BE2C (cell line): ENCODE results near the gene DIP2C.

ENCODE experiments used
- DNase-seq: peaks from one replicate; pipeline ENCODE4 v3.0.0-alpha.2; 2020
- H3K27me3 ChIP-seq: fragments of 250-450 bp; sonication (Bioruptor Pico); 2 replicates; pipeline ENCODE4 v1.5.1; 2020; ENCODE audit warnings: mild to moderate bottlenecking
- H3K36me3 ChIP-seq: fragments of 250-450 bp; sonication (Bioruptor Pico); 2 replicates; pipeline ENCODE4 v1.5.1; 2020; ENCODE audit warnings: mild to moderate bottlenecking
- H3K4me1 ChIP-seq: fragments of 250-450 bp; sonication (Bioruptor Pico); 2 replicates; pipeline ENCODE4 v1.5.1; 2020
- H3K4me3 ChIP-seq: 2 replicates; pipeline ENCODE4 v1.5.1; 2011; ENCODE audit warnings: low read depth, low read length
- H3K9me3 ChIP-seq: fragments of 250-450 bp; sonication (Bioruptor Pico); 2 replicates; pipeline ENCODE4 v1.5.1; 2020
- TF ChIP-seq, protein P1 (sequence below): IDR thresholded peaks from 2 replicates; pipeline ENCODE4 v1.5.1; 2012; ENCODE audit warnings: mild to moderate bottlenecking, low read depth, low read length

The DIP2C gene

DNA sequence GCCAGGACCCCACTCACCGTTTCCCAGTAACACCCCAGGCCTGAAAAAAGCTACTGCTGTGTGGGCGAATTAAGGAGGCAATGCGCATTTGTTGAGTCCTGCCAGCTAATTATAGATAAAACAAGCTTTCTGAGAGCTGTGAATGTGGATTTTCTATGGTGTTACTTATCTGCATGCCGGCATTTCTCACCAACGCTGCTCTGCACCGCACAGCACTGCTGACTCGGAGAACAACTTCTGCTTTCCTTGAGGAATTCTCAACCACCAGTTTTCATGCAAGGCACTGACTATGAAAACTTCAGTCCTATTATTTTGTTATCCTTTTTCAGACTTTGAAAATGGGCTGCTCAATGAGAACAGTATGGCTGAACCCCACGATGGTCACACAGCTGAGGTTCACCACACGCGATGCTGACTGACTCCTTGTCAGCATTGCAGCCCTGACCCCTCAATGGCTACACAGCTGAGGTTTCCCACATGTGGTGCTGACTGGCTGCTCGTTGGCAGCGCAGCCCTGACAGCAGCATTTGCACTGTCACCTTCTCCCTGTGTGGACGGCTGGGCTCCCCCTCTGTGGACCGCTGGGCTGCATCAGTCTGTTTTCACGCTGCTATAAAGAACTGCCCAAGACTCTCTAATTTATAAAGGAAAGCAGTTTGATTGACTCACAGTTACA lies 190.6 kb downstream of the DIP2C start:
- Histone ChIP-seq H3K4me3 (no peak overlapping the region), H3K36me3 (no peaks in the 10 kb centered on the region), H3K9me3 (no peaks in the 10 kb centered on the region), H3K4me1 (no peaks in the 10 kb centered on the region), H3K27me3 (no peaks in the 10 kb centered on the region)
- no peak for DNase-seq
- TF ChIP-seq, protein P1, sequence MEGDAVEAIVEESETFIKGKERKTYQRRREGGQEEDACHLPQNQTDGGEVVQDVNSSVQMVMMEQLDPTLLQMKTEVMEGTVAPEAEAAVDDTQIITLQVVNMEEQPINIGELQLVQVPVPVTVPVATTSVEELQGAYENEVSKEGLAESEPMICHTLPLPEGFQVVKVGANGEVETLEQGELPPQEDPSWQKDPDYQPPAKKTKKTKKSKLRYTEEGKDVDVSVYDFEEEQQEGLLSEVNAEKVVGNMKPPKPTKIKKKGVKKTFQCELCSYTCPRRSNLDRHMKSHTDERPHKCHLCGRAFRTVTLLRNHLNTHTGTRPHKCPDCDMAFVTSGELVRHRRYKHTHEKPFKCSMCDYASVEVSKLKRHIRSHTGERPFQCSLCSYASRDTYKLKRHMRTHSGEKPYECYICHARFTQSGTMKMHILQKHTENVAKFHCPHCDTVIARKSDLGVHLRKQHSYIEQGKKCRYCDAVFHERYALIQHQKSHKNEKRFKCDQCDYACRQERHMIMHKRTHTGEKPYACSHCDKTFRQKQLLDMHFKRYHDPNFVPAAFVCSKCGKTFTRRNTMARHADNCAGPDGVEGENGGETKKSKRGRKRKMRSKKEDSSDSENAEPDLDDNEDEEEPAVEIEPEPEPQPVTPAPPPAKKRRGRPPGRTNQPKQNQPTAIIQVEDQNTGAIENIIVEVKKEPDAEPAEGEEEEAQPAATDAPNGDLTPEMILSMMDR = no peak

DNA sequence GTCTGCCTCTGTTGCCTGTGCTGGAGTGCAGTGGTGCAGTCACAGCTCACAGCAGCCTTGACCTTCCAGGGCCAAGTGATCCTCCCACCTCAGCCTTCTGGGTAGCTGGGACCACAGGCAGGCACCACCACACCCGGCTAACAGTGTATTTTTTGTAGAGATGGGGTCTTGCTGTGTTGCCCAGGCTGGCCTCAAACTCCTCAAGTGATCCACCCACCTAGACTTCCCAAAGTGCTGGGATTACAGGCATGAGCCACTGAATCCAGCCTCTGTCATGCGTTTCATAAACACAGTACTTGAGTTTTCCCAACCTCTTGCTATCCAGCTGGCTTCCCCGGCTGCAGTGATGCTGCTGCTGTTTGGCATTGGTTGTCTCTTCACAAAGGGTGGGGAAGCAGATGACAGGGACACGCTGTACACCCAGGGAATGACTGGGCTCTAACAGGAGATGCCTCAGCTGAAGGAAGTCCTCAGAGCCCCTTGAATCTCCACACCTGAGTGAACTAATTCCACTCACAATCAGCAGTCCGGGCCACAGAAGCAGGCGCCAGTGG lies 191.5 kb downstream of the DIP2C start:
- Histone ChIP-seq H3K9me3 (no peaks in the 10 kb centered on the region), H3K4me3 (no peak overlapping the region), H3K27me3 (no peaks in the 10 kb centered on the region), H3K4me1 (no peaks in the 10 kb centered on the region), H3K36me3 (no peaks in the 10 kb centered on the region)
- TF ChIP-seq, protein P1 = no peak
- no peak for DNase-seq

DNA sequence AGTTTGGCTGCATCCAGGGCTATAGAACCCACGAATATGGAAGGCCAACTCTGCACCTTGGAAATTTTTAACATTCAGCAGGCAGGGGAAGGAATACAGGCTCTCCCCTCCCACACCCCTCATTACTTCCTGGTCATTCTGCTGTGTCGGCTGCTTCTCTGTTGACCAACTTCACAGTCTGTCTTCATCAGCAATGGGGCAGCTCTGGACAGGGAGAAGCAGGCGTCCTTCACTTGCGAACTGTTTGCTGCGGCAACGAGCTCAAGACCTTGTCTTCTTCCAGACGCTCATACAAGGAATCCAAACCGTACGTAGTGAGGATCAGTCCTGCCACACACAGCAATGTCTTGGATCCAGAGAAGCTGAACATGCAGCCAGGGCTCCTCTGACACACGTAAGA lies 192.2 kb downstream of the DIP2C start:
- Histone ChIP-seq H3K9me3 (no peaks in the 10 kb centered on the region), H3K27me3 (no peaks in the 10 kb centered on the region), H3K36me3 (no peaks in the 10 kb centered on the region), H3K4me3 (no peak overlapping the region), H3K4me1 (no peaks in the 10 kb centered on the region)
- DNase-seq = no peak
- TF ChIP-seq, protein P1 = no peak

DNA sequence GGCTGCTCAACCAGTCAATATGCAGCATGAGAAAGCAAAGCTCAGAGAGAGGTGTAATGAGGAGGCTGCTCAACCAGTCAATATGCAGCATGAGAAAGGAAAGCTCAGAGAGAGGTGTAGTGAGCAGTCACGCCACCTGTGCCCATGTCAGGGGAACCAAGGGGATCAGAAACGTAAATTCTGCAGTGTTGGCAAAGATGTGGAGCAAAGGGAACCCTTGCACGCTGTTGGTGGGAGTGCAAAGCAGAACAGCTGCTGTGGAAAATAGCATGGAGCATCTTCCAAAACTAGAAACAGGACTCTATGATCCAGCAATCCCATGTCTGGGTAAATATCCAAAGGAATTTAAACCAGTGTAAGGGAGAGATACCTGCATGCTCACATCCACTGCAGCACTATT lies 194.9 kb downstream of the DIP2C start:
- Histone ChIP-seq H3K36me3 (no peaks in the 10 kb centered on the region), H3K4me1 (no peaks in the 10 kb centered on the region), H3K4me3 (no peak overlapping the region), H3K27me3 (no peaks in the 10 kb centered on the region), H3K9me3 (no peaks in the 10 kb centered on the region)
- no peak for DNase-seq
- TF ChIP-seq, protein P1 = no peak

DNA sequence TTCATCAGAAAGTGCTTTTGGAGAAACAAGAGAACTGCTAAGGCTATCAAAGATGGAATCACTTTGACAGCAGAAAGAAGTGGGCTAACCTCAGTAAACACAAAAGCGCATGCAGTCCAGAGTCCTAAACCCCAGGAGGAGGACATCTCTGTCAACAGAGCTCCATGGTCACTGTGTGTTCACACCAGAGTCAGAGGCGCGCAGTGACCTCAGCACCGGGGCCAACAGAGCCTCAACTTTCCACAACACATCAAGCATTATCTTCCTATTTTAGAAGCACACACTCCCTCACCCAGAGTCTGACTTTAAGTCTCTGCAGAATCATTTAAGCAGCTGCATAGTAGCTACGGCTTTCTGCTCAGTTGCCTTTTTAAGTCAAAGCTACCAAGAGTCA lies 195.3 kb downstream of the DIP2C start:
- no peaks in the 10 kb centered on the region for H3K4me1 ChIP-seq
- H3K4me3 ChIP-seq = no peak overlapping the region
- no peaks in the 10 kb centered on the region for H3K9me3 ChIP-seq
- TF ChIP-seq, protein P1 = no peak
- no peaks in the 10 kb centered on the region for H3K27me3 ChIP-seq
- DNase-seq = no peak
- no peaks in the 10 kb centered on the region for H3K36me3 ChIP-seq

DNA sequence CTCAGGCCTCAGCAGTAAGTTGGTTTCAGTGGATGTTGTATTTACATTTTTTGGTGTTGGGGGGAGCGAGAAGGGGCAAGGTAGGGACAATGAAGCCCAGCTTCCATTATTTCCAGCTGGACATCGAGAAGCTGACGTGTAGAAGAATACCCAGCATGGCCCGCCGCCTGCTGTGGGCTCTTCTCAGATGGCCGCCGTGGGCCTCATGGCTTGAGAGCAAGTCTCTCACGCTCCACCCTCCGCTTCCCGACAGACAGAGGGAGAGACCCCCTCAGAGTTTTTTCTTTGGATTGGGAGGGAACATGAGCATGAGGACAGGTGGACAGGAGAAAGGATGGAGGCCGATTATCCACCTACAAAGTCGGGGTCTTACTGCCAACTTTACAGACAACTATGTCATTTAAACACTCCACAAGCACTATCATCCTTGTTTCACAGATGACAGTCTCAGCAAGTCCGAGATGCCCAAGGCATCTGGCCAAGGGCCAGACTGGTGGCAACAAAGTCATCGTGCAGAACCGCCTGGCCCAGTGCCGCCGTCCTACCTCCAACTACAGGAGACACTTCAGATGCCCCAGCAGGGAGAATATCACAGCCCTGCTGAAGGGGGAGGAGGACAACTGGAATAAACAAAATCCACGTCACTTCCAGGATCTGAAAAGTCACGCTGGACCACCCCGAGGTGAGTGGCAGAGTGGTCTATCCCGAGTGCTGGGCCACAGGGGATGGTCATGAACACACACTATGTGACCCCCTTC lies 195.9 kb downstream of the DIP2C start:
- no peak for DNase-seq
- TF ChIP-seq, protein P1 = no peak
- no peaks in the 10 kb centered on the region for H3K4me1 ChIP-seq

More for the DNA sequence above, 195.9 kb downstream of the DIP2C start:
- Histone ChIP-seq H3K9me3 (no peaks in the 10 kb centered on the region), H3K4me3 (no peak overlapping the region), H3K36me3 (no peaks in the 10 kb centered on the region), H3K27me3 (no peaks in the 10 kb centered on the region)
